GM12878 (cell line): ENCODE measurements around the gene PRC1. TPM values are rescaled to one million over a fixed set of nuclear protein-coding genes. Genes with fewer than 3 reads are reported as not detected.

Source experiments
- ATAC-seq: fragments of 200-7000 bp; cut with Tn5 transposase; 3 replicates; pipeline ENCODE4 v1.9.1; 2020; ENCODE audit warnings: mild to moderate bottlenecking, moderate library complexity
- BruUV-seq: library from RNA; stranded (reverse); fragments of 400-500 nt; replicated peaks from 2 replicates; lab custom pipeline; 2021; lab: Mats Ljungman, UMichigan
- CTCF ChIA-PET: fragments of 300-600 bp; sonication (Branson Sonifier 250); formaldehyde crosslinking; extraction: SDS; loops from one replicate; lab custom pipeline; 2021; ENCODE audit warnings: inconsistent platforms; lab: Yijun Ruan, JAX
- POLR2A ChIA-PET: fragments of 350-600 bp; formaldehyde crosslinking; extraction: SDS; loops from one replicate; lab custom pipeline; 2021; ENCODE audit warnings: inconsistent platforms; lab: Charles Lee
- RAD21 ChIA-PET: fragments of 300-600 bp; sonication (Branson Sonifier 250); formaldehyde crosslinking; loops from one replicate; lab custom pipeline; 2023; ENCODE audit warnings: antibody characterized with exemption; ENCODE audit not compliant: unreplicated experiment; lab: Charles Lee
- SMC1A ChIA-PET: fragments of 300-600 bp; sonication (Branson Sonifier 250); formaldehyde crosslinking; loops from one replicate; lab custom pipeline; 2023; ENCODE audit not compliant: unreplicated experiment, uncharacterized antibody; lab: Charles Lee
- DNase-seq: peaks from one replicate; pipeline ENCODE4 v3.0.0-alpha.2; 2011; ENCODE audit warnings: low read depth, low spot score
- FAIRE-seq: peaks from 3 replicates; lab custom pipeline; 2011; peaks lifted over from hg19 to GRCh38; lab: Jason Lieb, UNC
- H2AFZ ChIP-seq: 2 replicates; pipeline ENCODE4 v1.6.0; 2011; ENCODE audit warnings: low read depth, low read length, control low read depth; ENCODE audit not compliant: control insufficient read depth
- H3K27ac ChIP-seq: 2 replicates; pipeline ENCODE4 v1.5.1; 2011; ENCODE audit warnings: control low read depth; ENCODE audit not compliant: control insufficient read depth, insufficient read depth
- H3K27me3 ChIP-seq, 2 experiments: replicated peaks in 1 of 2; 2 replicates each; pipeline versions ENCODE4 v1.6.0 to v1.6.1; 2011; ENCODE audit warnings: low read length in 1 of 2; ENCODE audit not compliant: control insufficient read depth in 2 of 2, insufficient read depth in 2 of 2
- H3K36me3 ChIP-seq, 2 experiments: 2 replicates each; pipeline ENCODE4 v1.5.1; 2011; ENCODE audit warnings: low read length in 1 of 2; ENCODE audit not compliant: control insufficient read depth in 2 of 2, insufficient read depth in 2 of 2
- H3K4me1 ChIP-seq: 2 replicates; pipeline ENCODE4 v1.6.1; 2011; ENCODE audit warnings: mild to moderate bottlenecking, low read length, moderate library complexity, mixed read lengths; ENCODE audit not compliant: control insufficient read depth, insufficient read depth
- H3K4me2 ChIP-seq: 2 replicates; pipeline ENCODE4 v1.6.0; 2011; ENCODE audit warnings: control low read depth; ENCODE audit not compliant: control insufficient read depth, insufficient read depth
- H3K4me3 ChIP-seq: fragments of 200-600 bp; sonication (generic); 2 replicates; pipeline ENCODE4 v1.5.1; 2016
- H3K79me2 ChIP-seq: 2 replicates; pipeline ENCODE4 v1.6.0; 2011; ENCODE audit warnings: low read length; ENCODE audit not compliant: control insufficient read depth, insufficient read depth
- H3K9ac ChIP-seq: 2 replicates; pipeline ENCODE4 v1.8.0; 2011; ENCODE audit warnings: low read length, control low read depth, mixed read lengths; ENCODE audit not compliant: control insufficient read depth, insufficient read depth
- H3K9me3 ChIP-seq: replicated peaks from 3 replicates; pipeline ENCODE4 v1.5.1; 2011; ENCODE audit warnings: mild to moderate bottlenecking, low read length; ENCODE audit not compliant: control insufficient read depth, insufficient read depth
- H4K20me1 ChIP-seq: 2 replicates; pipeline ENCODE4 v1.6.0; 2011; ENCODE audit not compliant: control insufficient read depth, insufficient read depth
- CBX5 ChIP-seq: sonication (generic); IDR thresholded peaks from 2 replicates; pipeline ENCODE4 v1.6.1; 2016; ENCODE audit warnings: low read depth, moderate library complexity, mild to moderate bottlenecking, inconsistent platforms
- CHD1 ChIP-seq: IDR thresholded peaks from 2 replicates; pipeline ENCODE4 v1.6.1; 2012; ENCODE audit warnings: low read depth, low read length, improper control_type of control experiment
- CHD2 ChIP-seq: IDR thresholded peaks from 2 replicates; pipeline ENCODE4 v1.6.1; 2011; ENCODE audit warnings: low read depth, low read length, improper control_type of control experiment, borderline replicate concordance
- CHD4 ChIP-seq: fragments of 200-600 bp; sonication (generic); IDR thresholded peaks from 2 replicates; pipeline ENCODE4 v1.6.1; 2016; ENCODE audit warnings: mild to moderate bottlenecking
- E2F8 ChIP-seq: fragments of 450-650 bp; IDR thresholded peaks from 2 replicates; pipeline ENCODE4 v1.6.1; 2018; ENCODE audit warnings: mild to moderate bottlenecking, low read depth, moderate library complexity; ENCODE audit not compliant: partially characterized antibody
- HDGF ChIP-seq: fragments of 450-650 bp; IDR thresholded peaks from 2 replicates; pipeline ENCODE4 v1.6.1; 2016; ENCODE audit warnings: antibody characterized with exemption
- HSF1 ChIP-seq: fragments of 150-350 bp; IDR thresholded peaks from 2 replicates; pipeline ENCODE4 v1.6.1; 2014; ENCODE audit warnings: mild to moderate bottlenecking, low read depth, low read length
- IKZF1 ChIP-seq: fragments of 450-650 bp; conservative IDR thresholded peaks from 2 replicates; pipeline ENCODE4 v1.6.1; 2017; ENCODE audit warnings: antibody characterized with exemption, mild to moderate bottlenecking
- MTA3 ChIP-seq: IDR thresholded peaks from 2 replicates; pipeline ENCODE4 v1.6.1; 2012; ENCODE audit warnings: low read length, inconsistent platforms, borderline replicate concordance
- MYC ChIP-seq: IDR thresholded peaks from 2 replicates; pipeline ENCODE4 v1.6.1; 2011; ENCODE audit warnings: mild to moderate bottlenecking, low read length, moderate library complexity, inconsistent platforms; ENCODE audit not compliant: insufficient read depth, insufficient replicate concordance, insufficient read length, severe bottlenecking
- NFIC ChIP-seq: IDR thresholded peaks from 2 replicates; pipeline ENCODE4 v1.6.1; 2012; ENCODE audit warnings: low read depth, mild to moderate bottlenecking, inconsistent platforms, low read length, moderate library complexity
- PML ChIP-seq: IDR thresholded peaks from 2 replicates; pipeline ENCODE4 v1.6.1; 2012; ENCODE audit warnings: low read length, inconsistent platforms
- SRF ChIP-seq, 2 experiments: IDR thresholded peaks; 2 replicates each; pipeline ENCODE4 v1.6.1; 2011; ENCODE audit warnings: low read depth in 2 of 2, low read length in 2 of 2, mild to moderate bottlenecking in 1 of 2, moderate library complexity in 1 of 2
- USF2 ChIP-seq: IDR thresholded peaks from 2 replicates; pipeline ENCODE4 v1.6.1; 2011; ENCODE audit warnings: low read depth, low read length, improper control_type of control experiment, borderline replicate concordance
- ZNF24 ChIP-seq: fragments of 450-650 bp; IDR thresholded peaks from 2 replicates; pipeline ENCODE4 v1.6.1; 2017; ENCODE audit warnings: antibody characterized with exemption, mild to moderate bottlenecking
- WGBS: methylation state at CpG from one replicate; pipeline ENCODE4 v1.1.6; 2016; ENCODE audit warnings: low lambda C conversion rate; ENCODE audit not compliant: insufficient replicate concordance, insufficient coverage; ENCODE audit errors: missing lambda C conversion rate; 5-methylcytosine and 5-hydroxymethylcytosine counted together
- in situ Hi-C: fragments of 300-500 bp; cut with MboI; formaldehyde crosslinking; loops from 9 replicates; pipeline ENCODE4 v1.14.3; 2018; ENCODE audit warnings: mixed read lengths
- intact Hi-C: fragments of 100-400 bp; cut with micrococcal nuclease; formaldehyde crosslinking; loops from one replicate; pipeline ENCODE4 v1.14.2; 2022; ENCODE audit not compliant: unreplicated experiment
- polyA plus RNA-seq, 11 experiments: library from polyadenylated mRNA; depleted of rRNA in 4 of 11; unstranded in 6 of 11; stranded (reverse) in 5 of 11; fragments of >200 nt; fragmentation: Nextera tagmentation in 4 of 11; fragmentation: Illumina TruSeq in 1 of 11; extraction: Ambion mirVana in 4 of 11; extraction: Trizol in 1 of 11; gene quantifications; 1 replicate in 1 of 11; 2 replicates in 10 of 11; pipeline versions ENCODE4 v1.2.1 to v1.2.3, GENCODE V29; 2011 to 2016; ENCODE audit warnings: inconsistent platforms in 2 of 11, missing spikeins in 2 of 11, low read depth in 1 of 11
- total RNA-seq, 4 experiments: library from RNA; depleted of rRNA in 3 of 4; stranded (reverse); fragments of >200 nt in 3 of 4; fragmentation: Illumina TruSeq in 1 of 4; extraction: Trizol in 1 of 4; gene quantifications; 2 replicates each; pipeline versions ENCODE4 v1.2.1 to v1.2.3, GENCODE V29; 2013 to 2021

PRC1 gene
- total and polyA plus RNA-seq, 10 of the 15 experiments (the other 5 are each of a cell fraction or from before 2014, with no cell fraction given), result 100 to 241 (median 131) TPM

GRCh38 chr15:91022832-91023129 lies 28.4 kb upstream of the PRC1 start:
- Histone ChIP-seq H4K20me1 (no peaks in the 10 kb centered on the region), H3K4me1 (peaks cover 3% of the 10 kb centered on the region; the same call in 1 of the 2 replicates), H3K27ac (peak overlapping the region; percentile 88), H3K4me3 (peak overlapping the region; percentile 93), H3K4me2 (peak overlapping the region; percentile 98), H3K79me2 (peaks cover 33% of the 10 kb centered on the region), H3K9ac (peak overlapping the region; percentile 93), H3K27me3 (no peaks in the 10 kb centered on the region), H3K9me3 (no peaks in the 10 kb centered on the region), H3K36me3 (0 out of 4 replicates have a peak, but pooled peaks cover 0 to 3% of the 10 kb centered on the region in 2 experiments), H2AFZ (peak overlapping the region; percentile 85)
- BruUV-seq, result TSS peak; percentile 86
- SMC1A ChIA-PET, result interaction anchor here (0.9 kb wide), 1 partner anchor 92 kb away, joined by 3 read pairs; no protein-coding TSS in a partner anchor
- intact Hi-C loops, result loop anchor here (1.0 to 5.0 kb wide), 2 partner anchors 28 to 65 kb away; partner anchors contain the start of gene PRC1
- RAD21 ChIA-PET, result interaction anchor here (0.7 to 1.4 kb wide), 3 partner anchors 11 to 68 kb away, joined by 3 to 9 read pairs (median 3); partner anchors contain the start of gene RCCD1
- ATAC-seq (no peak), FAIRE-seq (no peak), DNase-seq (no peak)
- CTCF ChIA-PET, result interaction anchor here (0.8 to 4.0 kb wide), 6 partner anchors 10 to 90 kb away, joined by 3 to 24 read pairs (median 6); partner anchors contain the start of genes HDDC3 and UNC45A
- WGBS, result 0% methylated on average over 1 of the region's 1 CpG
- POLR2A ChIA-PET, result interaction anchor here (0.6 to 1.0 kb wide), 5 partner anchors 28 to 919 kb away, joined by 3 to 12 read pairs (median 4); no protein-coding TSS in a partner anchor
- in situ Hi-C loops, result no loop called here
- TF ChIP-seq CBX5, result no peak
- TF ChIP-seq NFIC, result peak; percentile 42; the same call in 1 of the 2 replicates
- TF ChIP-seq E2F8, result no peak
- no peak for TF ChIP-seq CHD2
- TF ChIP-seq PML, result no peak
- peak; percentile 4; the same call in 1 of the 2 replicates for TF ChIP-seq ZNF24
- no peak for TF ChIP-seq HDGF
- no peak for TF ChIP-seq SRF (IDR thresholded peaks at IDR 0.05; ENCODE audit: low read depth in 2 of 2, low read length in 2 of 2)
- TF ChIP-seq MYC, result no peak
- no peak for TF ChIP-seq IKZF1
- no peak for TF ChIP-seq CHD1
- no peak for TF ChIP-seq HSF1
- no peak for TF ChIP-seq USF2
- no peak for TF ChIP-seq CHD4
- TF ChIP-seq MTA3, result 0 out of 2 replicates have a peak, but pooled peaks have one; percentile 19
